ENCODE results near the gene LPP. TPM values are rescaled to one million over a fixed set of nuclear protein-coding genes. Genes with fewer than 3 reads are reported as not detected.

The LPP gene
- total RNA-seq, 1 experiment from 2014 or later: 54.0 TPM

DNA sequence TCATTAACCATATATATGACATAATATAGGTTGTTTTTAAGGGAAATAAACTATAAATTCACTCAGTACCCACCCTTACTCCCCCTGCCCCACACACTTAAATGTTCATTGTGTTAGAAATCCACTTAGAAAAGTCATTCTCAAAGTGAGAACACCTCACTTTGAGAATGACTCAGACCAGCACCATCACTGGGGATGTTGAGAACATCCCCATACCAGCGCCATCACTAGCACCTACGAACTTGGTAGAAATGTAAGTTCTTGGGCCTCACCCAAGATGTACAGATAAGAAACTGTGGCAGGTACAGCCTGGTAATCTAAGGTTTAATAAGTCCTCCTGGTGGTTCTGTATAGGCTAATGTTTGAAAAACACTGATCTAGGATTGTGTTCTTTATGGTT, 362.6 kb downstream of the LPP start:
- RAD21 ChIA-PET (ENCODE audit: low non-redundant PET in 1 of 2, low total read pairs in 2 of 2, uncharacterized antibody in 2 of 2, unreplicated experiment in 2 of 2): no interaction called here
- Histone ChIP-seq H3K27me3 (ENCODE audit: insufficient read depth, low read length) (no peaks in the 10 kb centered on the region), H3K9me2 (ENCODE audit: insufficient read depth) (no peaks in the 10 kb centered on the region), H3K9ac (ENCODE audit: low read length) (no peak overlapping the region), H4K20me1 (ENCODE audit: insufficient read depth) (no peaks in the 10 kb centered on the region), H3K79me2 (ENCODE audit: insufficient read depth, low read length) (no peaks in the 10 kb centered on the region), H3K4me2 (ENCODE audit: low read length) (no peak overlapping the region), H2AFZ (ENCODE audit: low read depth, low read length, poor library complexity, severe bottlenecking) (no peak overlapping the region), H3K9me3 (ENCODE audit: control insufficient read depth in 1 of 2, insufficient read depth in 1 of 2, low read depth in 1 of 2, low read length in 2 of 2) (no peaks in the 10 kb centered on the region), H3K4me1 (ENCODE audit: control insufficient read depth in 1 of 2, insufficient read depth in 2 of 2, low read length in 2 of 2) (no peaks in the 10 kb centered on the region; a peak in 1 of 4 replicates), H3K27ac (ENCODE audit: low read depth, low read length) (no peak overlapping the region), H3K4me3 (replicated peaks in 1 of 2; ENCODE audit: low read depth in 1 of 2, low read length in 2 of 2) (no peak overlapping the region), H3K36me3 (ENCODE audit: control insufficient read depth in 1 of 2, insufficient read depth in 2 of 2, low read length in 2 of 2) (no peaks in the 10 kb centered on the region)
- TF ChIP-seq POLR2AphosphoS5 (IDR thresholded peaks at IDR 0.05; ENCODE audit: low read depth, low read length) (no peak), CBX3 (IDR thresholded peaks at IDR 0.05; ENCODE audit: low read depth) (no peak), EGR1 (IDR thresholded peaks at IDR 0.05; ENCODE audit: low read depth) (no peak), TCF7L2 (IDR thresholded peaks at IDR 0.05; ENCODE audit: borderline replicate concordance, extremely low read depth, insufficient read depth, insufficient read length) (no peak), FOSL1 (IDR thresholded peaks at IDR 0.05; ENCODE audit: low read depth) (no peak), JUND (IDR thresholded peaks at IDR 0.05) (no peak), ATF3 (IDR thresholded peaks at IDR 0.05) (no peak), ELF1 (IDR thresholded peaks at IDR 0.05; ENCODE audit: borderline replicate concordance, low read depth) (no peak), EZH2 (IDR thresholded peaks at IDR 0.05) (no peak), RAD21 (IDR thresholded peaks at IDR 0.05; ENCODE audit: low read depth) (no peak), ZNF274 (IDR thresholded peaks at IDR 0.05; ENCODE audit: low read depth, low read length) (no peak), SP1 (IDR thresholded peaks at IDR 0.05; ENCODE audit: low read depth) (no peak), POLR2A (IDR thresholded peaks at IDR 0.05; ENCODE audit: borderline replicate concordance, extremely low read depth, insufficient read depth, insufficient read length) (no peak), YY1 (IDR thresholded peaks at IDR 0.05; ENCODE audit: extremely low read depth, insufficient replicate concordance, low read depth, low read length) (no peak)
- TF ChIP-seq, protein P1, sequence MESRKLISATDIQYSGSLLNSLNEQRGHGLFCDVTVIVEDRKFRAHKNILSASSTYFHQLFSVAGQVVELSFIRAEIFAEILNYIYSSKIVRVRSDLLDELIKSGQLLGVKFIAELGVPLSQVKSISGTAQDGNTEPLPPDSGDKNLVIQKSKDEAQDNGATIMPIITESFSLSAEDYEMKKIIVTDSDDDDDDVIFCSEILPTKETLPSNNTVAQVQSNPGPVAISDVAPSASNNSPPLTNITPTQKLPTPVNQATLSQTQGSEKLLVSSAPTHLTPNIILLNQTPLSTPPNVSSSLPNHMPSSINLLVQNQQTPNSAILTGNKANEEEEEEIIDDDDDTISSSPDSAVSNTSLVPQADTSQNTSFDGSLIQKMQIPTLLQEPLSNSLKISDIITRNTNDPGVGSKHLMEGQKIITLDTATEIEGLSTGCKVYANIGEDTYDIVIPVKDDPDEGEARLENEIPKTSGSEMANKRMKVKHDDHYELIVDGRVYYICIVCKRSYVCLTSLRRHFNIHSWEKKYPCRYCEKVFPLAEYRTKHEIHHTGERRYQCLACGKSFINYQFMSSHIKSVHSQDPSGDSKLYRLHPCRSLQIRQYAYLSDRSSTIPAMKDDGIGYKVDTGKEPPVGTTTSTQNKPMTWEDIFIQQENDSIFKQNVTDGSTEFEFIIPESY (IDR thresholded peaks at IDR 0.05; ENCODE audit: extremely low read depth, insufficient replicate concordance, low read length): no peak
- TF ChIP-seq, protein P2, sequence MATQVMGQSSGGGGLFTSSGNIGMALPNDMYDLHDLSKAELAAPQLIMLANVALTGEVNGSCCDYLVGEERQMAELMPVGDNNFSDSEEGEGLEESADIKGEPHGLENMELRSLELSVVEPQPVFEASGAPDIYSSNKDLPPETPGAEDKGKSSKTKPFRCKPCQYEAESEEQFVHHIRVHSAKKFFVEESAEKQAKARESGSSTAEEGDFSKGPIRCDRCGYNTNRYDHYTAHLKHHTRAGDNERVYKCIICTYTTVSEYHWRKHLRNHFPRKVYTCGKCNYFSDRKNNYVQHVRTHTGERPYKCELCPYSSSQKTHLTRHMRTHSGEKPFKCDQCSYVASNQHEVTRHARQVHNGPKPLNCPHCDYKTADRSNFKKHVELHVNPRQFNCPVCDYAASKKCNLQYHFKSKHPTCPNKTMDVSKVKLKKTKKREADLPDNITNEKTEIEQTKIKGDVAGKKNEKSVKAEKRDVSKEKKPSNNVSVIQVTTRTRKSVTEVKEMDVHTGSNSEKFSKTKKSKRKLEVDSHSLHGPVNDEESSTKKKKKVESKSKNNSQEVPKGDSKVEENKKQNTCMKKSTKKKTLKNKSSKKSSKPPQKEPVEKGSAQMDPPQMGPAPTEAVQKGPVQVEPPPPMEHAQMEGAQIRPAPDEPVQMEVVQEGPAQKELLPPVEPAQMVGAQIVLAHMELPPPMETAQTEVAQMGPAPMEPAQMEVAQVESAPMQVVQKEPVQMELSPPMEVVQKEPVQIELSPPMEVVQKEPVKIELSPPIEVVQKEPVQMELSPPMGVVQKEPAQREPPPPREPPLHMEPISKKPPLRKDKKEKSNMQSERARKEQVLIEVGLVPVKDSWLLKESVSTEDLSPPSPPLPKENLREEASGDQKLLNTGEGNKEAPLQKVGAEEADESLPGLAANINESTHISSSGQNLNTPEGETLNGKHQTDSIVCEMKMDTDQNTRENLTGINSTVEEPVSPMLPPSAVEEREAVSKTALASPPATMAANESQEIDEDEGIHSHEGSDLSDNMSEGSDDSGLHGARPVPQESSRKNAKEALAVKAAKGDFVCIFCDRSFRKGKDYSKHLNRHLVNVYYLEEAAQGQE (IDR thresholded peaks at IDR 0.05; ENCODE audit: low read depth): no peak
- CTCF ChIA-PET: no interaction called here
- no TSS peak for BruUV-seq (replicated peaks)
- ATAC-seq: no peak
- intact Hi-C loops (cut with micrococcal nuclease): no loop called here
- POLR2A ChIA-PET: no interaction called here
- no peak for DNase-seq (ENCODE audit: low read depth, low spot score)
